Stimulated activated CD8-positive, alpha-beta memory T cell treated with anti-CD3 and anti-CD28 coated beads, Interleukin-7, amount 100 ng/mL, for 1 hour (primary cell): ENCODE results near the gene KDELR1.

Experiments used
- DNase-seq, 2 donors: peaks; one replicate each; pipeline ENCODE4 v3.0.0-alpha.2; 2020; ENCODE audit warnings: low read depth in 2 of 2

KDELR1 gene

DNA sequence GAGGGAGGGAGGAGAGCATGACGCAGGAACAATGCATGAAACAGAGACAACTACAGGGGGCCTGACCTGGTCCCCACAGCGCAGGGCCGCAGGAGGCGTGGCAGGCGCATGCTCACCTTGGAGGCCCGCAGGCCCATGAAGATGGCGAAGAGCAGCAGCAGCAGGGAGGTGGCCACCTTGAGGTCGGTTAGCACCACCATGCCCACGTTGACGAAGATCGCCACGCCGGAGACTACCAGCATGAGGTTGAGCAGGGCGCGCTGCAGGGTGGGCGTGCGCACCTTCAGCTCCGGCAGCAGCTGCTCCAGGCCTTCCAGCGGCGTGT lies 49.0 kb downstream of the KDELR1 start:
- DNase-seq: no peak

DNA sequence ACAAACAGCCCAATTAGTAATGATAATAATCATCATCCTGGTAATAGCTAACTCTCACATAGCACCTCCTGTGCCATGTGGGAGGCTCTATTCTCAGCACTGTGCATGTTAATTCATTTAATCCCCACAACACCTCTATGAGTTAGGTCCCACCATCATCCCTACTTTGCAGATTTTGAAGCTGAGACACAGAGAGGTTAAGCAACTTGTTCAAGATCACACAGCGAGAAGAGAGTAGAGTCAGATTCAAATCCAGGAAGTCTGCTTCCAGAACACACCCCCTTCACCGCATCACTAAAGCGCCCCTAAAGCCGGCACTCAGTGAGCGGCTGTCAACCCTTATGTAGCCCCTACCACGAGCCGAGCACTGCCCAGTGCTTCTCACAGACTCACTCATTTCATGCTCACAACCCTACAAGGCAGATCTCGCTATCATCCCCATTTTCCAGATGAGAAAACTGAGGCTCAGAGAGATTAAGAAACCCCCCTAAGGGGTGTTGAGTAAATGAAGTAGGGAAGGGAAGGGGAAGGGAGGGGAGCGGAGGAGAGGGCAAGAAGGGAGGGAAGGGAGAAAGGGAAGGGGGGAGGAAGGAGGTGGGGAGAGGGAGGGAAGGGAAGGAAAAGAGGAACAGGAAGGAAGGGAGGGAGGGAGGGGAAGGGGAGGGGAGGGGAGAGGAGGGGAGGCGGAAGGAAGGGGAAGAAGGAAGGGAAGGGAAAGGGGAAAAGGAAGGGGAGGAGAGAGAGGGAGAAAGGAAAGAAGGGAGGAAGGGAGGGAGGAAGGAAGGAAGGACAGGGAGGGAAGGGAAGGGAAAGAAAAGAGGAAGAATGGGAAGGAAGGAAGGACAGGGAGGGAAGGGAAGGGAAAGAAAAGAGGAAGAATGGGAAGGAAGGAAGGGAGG lies 49.6 kb downstream of the KDELR1 start:
- DNase-seq: no peak

DNA sequence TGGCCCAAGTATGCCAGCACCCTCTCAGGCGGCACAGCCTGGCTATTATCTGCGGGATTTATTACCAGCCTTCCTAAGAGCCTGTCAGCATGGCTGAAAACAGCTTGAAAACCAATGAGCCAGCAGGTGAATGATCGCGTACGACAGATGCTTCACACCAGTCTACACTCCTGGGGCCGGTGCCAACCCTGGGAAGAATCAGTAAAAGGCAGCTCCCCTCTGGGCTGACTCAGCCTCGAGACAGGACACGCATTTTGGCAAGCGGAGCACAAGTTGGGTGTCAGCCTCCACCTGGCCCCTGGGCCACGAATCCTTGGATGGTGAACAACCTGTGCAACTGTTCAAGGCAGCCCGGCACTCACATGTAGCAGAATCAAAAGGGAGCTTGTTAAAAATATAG lies 50.4 kb downstream of the KDELR1 start:
- no peak for DNase-seq

DNA sequence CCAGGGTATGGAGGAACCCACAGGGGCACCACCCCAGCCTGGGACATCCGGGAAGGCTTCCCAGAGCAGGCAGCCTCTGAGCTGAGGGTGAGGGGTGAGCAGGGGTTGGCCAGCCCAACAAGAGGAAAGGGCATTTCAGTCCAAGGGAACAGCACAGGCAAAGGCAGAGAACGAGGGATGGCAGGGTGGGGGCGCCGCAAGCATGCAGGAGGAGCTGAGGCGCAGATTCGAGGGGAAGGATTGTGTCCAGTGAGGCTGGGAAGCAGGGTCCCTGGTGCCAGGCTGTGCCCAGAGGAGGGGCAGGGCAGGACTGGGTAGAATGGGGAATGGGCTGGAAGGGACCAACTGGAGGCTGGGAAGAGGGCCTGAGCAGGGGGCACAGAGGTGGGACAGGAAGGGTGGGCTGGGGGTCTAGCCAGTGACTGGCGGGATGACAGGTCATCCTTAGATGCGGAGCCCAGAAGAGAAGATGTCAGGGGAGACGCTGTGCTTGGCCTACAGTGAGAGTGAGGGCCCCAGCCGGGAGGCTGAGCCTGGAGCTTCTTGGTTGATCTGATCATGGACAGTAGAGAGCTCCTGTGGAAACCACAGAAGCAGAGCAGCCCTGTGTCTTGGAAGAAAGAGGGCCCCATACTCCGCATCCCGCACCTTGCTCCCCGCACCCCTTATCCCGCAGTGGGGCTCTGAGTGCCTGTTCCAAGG lies 52.4 kb downstream of the KDELR1 start:
- DNase-seq: no peak

DNA sequence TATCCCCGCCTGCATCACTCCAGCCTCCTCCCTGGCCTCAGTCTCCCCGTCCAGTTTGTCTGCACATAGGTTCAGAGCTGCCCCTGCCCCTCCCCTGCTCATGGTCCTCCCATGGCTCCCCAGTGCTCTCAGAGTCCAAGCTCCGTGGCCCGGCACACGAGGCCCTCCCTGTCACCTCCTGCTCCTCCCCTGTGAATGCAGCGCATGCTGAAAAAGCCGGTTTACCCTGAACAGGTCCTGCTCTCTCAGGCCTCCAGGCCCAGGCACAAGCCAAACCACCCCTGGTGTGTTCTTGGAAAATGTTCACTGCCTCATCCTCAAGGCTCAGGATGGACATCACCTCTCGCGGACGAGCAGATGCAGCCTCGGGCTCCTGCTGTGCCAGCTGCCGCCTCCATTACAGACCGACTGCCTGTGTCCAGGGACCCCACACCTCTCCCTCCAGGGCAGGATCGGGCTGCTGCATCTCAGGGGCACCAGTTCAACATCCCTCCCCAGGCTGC lies 53.0 kb downstream of the KDELR1 start:
- no peak for DNase-seq

DNA sequence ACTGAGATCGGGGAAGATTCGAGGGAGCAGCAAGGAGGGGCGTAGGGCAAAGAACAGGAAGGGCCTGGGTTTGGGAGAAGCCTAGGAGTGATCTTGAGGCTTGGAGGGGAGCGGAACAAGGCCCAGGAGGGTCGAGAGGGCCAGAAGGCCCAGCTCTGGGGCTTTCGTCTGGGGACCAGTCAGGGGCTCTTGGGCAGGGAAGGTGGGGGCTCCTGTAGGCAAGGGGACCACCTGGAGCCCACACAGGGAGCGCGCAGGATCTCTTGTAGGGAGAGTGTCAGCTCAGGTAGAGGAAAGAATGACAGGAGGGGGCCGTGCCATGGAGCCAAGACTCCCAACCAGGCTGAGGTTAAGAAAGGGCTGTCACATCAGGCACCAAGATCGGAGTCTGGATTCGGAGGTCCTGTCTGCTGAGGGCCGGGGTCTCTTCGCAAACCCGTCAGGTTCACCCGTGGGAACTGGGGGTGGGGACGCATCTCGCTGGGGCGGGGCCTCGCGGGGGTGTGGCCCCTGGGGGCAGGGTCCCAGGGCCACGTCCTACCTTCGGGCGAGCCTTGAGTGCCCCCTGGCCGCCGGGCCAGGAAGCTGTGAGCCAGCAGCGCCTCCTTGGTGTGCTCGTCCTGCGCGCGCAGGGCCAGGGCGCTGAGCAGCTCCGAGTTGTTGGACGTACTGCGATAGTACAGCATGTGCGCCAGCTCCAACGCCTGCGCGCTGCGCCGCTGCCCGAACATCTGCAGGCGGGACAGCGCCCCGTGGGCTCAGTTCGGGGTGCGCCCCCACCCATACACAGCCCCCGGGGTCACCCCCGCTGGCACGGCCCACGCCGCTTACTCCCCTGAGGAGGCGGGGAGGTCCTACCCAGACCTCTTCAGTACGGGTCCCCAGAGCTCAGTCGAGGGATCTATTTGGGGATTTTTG lies 57.6 kb downstream of the KDELR1 start:
- DNase-seq: peak; percentile 78 to 86

DNA sequence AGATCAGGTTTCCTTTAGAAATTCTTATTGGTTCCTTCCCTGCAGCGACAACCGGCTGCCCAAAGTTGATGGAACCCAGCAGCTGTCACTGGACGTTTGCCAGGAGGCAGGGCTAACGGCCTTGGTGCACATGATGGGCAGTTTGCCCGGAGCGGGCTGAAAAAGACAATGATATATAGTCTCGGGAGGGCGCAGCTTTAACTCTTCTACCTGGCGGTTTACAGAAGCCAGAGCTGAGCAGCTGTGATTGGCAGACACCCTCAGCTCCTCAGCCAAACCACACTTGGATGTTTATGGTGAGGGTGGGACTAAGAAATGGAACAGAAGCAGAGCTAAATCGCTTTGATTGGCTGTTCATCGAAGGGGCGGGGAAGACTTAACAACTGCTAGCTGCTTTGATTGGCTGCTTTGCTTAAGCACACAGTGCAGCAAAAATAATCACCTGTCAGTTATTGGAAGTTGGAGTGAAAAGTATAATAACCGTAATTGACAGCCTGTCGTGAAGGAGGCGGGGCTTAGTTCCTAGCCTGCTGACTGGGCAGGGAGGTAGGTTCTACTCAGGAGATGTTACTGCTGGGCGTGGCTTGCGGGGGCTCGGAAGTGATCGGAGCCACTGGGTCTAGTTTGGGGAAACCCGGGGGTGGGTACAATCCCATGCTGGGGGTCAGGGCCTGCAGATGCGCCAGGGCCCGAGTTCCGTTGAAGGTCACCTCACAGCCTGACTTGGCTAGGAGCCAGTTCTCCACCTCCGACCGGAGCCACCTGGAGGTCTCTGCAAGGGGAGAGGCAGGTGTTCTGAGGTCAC lies 58.5 kb downstream of the KDELR1 start:
- peak; percentile 71 to 85 for DNase-seq
